HG02759 (cell line): Measurements from ENCODE around the gene ANKS1A.
"Not testable (repeated sequence)": the region's sequence is repeated elsewhere in the genome, so short reads cannot be mapped to it uniquely, and the experiment has no call there.

Source experiments
- ATAC-seq: cut with Tn5 transposase; IDR thresholded peaks from one replicate; pipeline ENCODE4 v1.9.1; 2021; ENCODE audit warnings: mild to moderate bottlenecking, moderate library complexity; ENCODE audit not compliant: unreplicated experiment

ANKS1A gene

DNA sequence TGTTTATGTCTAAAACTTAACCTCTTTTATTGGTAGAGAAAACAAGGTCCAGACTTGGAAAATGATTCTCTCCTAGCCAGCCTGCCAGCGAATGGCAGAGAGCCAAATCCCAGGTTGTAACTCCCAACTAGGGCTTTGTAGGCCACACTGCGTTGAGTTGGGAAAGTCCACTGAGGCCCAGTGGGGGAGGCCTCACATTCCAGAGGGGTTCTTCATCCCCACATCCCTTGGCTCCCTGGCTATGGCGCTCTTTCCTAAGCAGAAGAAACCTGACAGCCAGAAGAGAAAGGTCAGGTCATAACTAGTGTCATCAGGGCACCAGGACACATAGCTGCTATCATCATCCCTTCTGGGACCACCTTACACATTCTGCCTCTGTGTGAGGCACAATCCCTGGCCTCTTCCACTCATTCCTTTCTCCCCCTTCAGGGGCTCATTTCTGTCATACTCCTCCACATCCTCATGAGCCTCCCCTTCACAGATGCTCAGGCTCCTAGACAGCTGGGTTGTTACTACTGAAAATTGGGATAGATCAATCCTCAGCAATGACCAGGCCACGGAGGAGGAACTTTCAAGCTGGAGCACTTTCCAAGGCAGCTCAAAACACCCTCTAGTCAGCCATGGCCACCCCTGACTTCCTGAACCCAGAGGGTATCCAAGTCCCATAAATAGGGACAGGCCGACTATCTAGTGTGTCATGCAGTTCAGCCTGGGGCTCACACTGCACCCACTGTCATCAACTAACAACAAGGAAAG is 203.5 kb downstream of the ANKS1A start:
- no peak for ATAC-seq

DNA sequence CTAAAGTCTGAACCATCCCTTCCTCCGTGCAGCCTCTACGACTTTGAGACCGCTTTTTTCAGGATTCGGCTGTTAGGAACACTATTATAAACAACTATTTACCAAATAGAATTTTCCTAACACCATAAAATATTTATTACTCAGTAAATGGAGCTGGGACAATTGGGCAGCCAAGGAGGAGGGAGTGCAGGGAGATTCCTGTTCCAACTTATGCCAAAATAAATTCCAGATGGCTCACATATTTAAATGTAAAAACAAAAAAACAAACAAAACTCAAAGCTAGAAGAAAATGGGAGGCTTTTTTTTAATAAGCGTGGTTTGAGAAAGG is 204.0 kb downstream of the ANKS1A start:
- ATAC-seq: no peak

DNA sequence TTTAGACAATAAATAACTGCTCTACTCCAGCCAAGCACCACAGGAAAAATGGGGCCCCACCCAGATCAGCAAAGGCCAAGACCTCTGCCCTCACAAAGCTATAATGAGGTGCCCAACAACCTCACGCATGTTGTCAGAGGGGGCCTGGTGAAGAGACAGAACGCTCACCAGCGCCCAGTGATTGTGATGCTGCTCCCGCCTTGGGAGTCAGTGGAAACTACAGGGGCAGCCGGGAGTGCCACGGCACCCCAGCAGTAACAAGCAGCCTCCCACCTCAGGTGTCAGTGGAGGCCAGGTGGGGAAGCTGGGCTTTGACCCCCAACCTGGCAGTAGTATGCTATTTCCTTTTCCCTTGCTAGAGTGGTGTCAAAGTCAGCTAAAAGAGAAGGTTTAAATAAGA is 204.7 kb downstream of the ANKS1A start:
- ATAC-seq: no peak

DNA sequence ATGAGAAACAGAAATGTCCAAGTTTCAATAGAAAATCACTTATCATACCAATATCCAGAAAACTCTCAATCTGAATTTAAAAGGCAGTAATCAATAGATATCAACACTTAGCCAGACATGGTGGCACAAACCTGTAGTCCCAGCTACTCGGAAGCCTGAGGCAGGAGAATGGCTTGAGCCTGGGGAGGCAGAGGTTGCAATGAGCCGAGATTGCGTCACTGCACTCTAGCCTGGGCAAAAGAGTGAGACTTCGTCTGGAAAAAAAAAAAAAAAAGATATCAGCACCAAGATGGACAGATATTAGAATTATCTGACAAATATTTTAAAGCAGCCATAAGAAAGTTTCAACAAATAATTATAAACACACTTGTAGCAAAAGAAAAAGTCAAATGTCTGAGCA is 205.1 kb downstream of the ANKS1A start:
- ATAC-seq: no peak

DNA sequence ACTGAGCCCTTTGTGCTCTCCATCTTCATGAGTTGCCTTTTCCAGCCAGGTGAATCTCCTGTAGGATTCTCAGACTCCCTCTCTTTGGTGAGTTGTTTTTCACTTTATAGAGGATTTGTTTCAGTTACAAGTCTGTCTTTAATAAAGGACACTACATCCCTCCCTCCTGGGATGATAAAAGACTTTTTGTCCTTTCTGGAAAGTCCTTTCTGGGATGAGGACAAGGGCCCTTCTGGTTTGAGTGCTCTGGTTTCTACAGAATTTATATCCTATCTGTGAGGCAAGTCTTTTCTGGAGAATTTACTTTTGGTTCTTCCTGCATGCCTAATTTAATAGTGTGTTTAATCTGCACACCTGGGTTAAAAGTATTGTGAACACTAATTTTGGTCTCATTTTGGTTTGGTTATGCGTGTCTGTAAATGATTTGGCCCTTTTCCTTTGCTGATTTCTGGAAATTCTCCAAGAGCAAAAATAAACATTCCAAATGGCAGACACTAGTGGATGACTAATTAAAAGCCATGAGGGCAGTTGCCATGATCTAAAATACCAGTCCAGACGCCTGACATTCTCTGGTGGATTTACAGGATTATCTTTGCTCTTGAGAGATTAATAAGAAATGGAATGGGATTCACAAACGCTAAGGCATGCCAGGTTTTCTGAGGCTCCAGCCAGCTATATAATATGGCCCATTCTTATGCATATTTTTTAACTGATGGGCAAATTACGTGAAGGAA is 207.2 kb downstream of the ANKS1A start:
- no peak for ATAC-seq

DNA sequence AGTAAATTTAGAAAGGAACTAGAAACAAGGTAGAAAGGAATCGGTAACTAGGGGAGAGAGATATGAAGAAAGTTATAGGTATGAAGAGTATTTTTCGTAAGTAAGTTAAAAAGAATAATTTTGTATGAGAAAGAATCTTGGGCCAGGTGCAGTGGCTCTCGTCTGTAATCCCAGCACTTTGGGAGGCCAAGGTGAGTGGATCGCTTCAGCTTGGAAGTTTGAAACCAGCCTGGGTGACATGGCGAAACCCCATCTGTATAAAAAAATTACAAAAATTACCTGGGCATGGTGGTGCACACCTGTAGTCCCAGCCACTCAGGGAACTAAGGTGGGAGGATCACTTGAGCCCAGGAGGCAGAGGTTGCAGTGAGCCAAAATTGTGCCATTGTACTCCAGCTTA is 210.1 kb downstream of the ANKS1A start:
- no peak for ATAC-seq

DNA sequence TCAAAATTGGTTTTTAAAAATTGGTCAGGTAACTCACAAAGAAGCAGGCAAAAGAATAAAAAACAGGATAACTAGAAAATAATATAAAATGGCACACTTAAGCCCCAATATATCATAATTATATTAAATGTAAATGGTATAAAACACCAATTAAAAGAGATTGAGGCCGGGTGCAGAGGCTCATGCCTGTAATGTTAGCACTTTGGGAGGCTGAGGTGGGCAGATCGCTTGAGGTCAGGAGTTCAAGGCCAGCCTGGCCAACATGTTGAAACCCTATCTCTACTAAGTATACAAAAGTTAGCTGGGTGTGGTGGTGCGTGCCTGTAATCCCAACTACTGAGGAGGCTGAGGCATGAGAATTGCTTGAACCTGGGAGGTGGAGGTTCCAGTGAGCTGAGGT is 216.0 kb downstream of the ANKS1A start:
- no peak for ATAC-seq

DNA sequence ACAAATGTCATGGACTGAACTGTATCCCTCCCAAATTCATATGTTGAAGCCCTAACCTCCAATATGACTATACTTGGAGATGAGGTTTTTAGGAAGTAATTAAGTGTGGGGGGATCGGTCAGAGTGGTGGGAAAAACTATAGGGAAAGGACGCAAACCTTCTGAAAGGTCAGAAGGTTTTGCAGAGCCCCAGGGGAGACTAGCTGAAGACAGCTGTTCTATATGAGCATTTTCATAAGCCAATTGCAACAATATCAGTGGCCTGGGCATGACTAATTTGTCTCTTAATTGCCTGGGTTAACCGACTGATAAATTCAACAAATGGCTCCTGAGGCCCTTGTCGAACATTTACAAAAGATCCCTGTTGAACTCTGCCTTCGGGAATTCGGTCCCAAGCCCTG is 217.0 kb downstream of the ANKS1A start:
- ATAC-seq: not testable (repeated sequence)

DNA sequence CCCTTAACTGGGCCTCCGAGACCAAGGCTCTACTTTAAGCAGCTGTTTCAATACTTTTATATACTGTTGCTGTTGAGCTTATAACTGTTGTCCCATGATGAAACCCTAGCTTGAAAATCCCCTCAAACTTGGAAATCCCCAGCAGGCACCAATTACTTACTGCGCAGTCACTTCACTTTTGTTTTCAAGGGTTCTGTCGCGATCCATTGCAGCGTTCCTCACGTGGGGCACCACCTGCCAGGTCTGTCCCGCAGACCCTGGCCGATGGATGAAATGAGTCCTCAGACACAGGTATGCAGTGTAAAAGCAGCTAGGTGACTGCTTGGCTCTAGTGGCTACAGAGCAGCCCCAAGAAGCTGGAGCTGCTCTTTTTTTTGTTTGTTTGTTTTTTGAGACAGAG is 218.2 kb downstream of the ANKS1A start:
- not testable (repeated sequence) for ATAC-seq

DNA sequence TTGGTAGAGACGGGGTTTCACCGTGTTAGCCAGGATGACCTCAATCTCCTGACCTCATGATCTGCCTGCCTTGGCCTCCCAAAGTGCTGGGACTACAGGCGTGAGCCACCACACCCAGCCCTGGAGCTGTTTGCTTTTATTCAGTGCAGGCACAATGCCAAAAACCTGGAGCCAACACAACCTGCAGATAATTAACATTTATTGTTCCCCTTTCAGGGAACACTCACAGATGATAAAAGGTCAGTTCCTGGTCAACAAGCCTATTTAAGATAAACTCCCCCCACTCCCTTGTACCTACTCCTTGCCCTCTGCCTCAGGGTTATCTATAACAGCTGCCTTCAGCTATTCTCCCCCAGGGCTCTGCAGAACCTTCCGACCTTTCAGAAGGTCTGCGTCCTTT is 218.7 kb downstream of the ANKS1A start:
- not testable (repeated sequence) for ATAC-seq

DNA sequence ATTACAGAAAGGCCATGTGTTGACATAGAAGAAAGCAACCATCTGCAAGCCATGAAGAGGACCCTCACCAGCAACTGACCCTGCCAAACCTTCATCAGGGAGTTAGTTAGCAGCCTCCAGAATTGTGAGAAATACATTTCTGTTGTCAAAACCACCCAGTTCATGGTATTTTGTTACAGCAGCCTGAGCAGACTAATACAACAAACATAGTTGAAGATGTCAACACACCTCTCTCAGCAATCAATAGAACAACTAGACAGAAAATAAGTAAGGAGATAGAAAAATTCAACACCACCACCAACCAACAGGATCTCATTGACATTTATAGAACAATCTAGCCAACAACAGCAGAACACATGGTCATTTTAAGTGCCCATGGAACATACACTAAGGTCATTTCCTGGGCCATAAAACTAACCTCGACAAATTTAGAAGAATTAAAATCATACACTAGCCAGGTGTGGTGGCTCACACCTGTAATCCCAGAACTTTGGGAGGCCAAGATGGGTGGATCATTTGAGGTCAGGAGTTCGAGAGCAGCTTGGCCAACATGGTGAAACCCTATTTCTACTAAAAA is 219.3 kb downstream of the ANKS1A start:
- ATAC-seq: no peak

DNA sequence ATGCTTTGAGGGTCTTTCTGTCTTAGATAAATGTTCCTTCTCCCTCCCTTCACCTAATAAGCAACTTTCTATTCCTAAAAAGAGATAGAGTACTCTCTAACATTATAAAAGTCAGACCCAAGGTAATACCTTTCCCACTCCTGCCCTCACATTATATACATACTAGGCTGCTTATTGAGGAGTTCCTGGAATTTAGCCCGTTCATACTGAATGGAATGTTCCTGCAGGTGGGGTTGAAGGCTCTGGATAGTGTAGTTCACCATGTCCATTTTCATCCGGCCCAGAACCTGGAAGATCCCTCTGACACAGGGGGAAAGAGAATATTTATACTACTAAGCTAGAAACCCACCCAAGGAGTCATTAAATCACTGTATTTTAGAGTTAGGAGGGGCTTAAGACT is 231.7 kb downstream of the ANKS1A start:
- no peak for ATAC-seq

DNA sequence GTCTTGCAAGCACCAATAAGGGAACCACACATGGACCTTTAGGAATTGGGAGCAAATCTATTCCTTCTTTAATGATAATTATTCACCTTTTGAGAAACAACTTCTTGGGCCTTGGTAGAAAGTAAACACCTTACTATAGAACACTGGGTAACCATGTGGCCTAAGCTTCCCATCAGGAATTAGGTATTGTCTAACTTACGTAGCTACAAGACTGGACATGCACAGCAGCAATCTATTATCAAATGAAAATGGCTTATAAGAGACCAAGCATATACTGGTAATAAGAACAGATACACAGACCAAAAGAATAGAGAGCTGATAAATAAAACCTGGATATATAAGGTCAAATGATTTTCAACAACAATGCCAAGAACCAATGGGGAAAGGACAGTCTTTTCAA is 235.3 kb downstream of the ANKS1A start:
- no peak for ATAC-seq

DNA sequence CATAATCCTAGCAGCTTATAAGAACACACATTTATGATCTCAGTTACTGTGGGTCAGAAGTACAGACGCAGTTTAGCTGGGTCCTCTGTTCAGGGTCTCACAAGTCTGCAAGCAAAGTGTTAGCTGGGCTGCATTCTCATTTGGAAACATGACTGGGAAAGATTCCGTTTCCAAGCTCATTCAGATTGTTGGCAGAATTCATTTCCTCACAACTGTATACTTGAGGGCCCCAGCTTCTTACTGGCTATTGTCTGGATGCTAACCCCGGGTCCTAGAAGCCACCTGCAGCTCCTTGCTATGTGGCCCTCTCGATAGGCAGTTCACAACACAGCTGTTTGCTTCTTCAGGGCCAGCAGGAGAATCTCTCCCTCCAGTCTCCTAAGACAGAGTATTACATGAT is 239.0 kb downstream of the ANKS1A start:
- ATAC-seq: no peak

DNA sequence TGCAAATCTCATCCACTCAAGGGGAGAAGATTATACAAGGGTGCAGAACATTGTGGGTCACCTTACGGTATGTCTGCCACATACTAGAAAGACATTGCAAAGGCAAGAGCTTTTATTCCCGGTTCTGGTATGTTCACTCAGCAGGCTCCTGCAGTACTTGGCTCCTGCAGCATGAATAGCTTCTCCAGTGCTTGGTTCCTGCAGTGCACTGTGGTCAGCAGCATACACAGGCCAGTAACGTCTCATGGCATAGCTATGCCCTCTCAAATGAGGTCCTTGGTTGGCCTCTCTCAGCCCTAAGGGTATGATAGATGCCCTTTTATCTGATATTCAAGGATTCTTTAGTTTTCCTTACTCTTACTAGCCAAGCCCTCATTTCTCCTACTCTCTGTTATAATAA is 239.4 kb downstream of the ANKS1A start:
- no peak for ATAC-seq

DNA sequence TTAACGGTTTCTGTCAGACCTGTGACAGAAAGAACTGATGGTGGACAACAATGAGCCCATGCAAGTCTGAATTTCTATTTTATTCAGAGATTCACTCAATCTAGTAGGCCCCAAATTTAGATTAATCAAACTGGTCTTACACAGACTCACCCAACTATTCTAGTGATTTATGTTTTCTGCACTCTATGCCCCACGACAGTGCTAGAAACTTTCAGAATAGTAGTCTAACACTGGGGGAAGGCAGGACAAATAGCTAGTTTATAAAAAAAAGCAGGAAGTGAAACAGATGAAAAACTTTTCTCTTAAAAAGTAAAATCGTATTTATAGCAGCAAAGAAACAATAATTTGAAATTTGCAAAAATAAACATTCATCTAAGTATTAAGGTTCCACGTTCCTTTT is 247.1 kb downstream of the ANKS1A start:
- ATAC-seq: no peak

DNA sequence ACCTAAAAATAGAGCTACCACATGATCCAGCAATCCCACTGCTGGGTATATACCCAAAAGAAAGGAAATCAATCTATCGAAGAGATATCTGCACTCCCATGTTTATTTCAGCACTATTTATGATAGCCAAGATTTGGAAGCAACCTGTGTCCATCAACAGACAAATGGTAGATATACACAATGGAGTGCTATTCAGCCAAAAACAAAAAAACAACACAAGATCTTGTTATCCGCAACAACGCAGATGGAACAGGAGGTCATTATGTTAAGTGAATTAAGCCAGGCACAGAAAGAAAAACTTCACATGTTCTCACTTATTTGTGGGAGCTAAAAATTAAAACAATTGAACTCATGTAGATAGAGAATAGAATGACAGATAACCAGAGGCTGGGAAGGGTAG is 249.1 kb downstream of the ANKS1A start:
- ATAC-seq: not testable (repeated sequence)

DNA sequence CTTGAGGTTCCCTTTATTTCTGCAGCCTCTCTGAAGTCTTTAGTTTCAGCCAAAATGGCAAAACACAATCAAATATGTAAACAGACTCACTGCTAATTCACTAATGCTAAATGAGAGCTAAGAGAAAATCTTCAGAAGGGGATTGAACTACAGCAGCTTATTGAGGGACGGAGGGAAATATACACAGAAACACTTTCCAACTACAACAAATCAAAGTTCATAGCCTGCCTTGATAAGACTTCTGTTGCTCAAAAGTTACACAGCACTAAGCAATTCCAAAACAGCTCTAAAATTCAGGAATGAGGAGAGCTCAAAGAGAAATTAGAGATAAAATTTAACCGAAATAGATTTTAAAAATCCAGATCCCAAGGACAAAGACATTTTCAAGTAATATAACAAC is 250.4 kb downstream of the ANKS1A start:
- ATAC-seq: no peak

DNA sequence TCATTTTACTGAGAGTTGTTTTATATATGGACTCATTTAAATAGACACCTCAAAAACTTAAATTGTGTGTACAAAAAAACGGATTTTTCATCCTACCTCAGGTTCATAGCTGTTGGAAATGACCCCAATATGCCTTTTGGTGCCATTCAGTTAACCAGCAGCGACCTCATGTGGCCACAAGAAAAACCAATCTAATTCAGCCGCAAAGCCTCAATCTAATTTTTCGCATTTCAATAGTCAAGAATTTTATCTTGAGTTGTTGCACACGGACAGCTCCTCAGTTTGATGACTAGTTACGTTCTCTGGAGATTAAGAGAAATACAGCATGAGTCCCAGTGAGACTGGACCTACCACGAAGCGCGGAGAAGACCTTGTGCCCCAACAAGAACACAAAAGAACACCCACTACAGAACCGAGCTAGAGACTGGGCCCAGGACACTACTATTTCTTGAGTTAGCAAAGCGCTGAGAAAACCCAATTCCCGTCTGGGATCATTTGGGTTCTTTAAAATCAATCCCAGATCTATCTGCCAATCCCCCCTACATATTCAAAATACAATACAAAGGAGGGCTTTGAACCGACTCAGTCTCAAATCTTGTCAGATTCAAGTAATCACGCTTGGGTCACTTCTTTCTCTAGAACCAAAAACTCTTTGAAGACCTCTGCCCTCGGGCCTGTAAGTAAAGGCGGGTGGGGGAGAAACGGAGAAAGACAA is 251.0 kb downstream of the ANKS1A start:
- no peak for ATAC-seq

DNA sequence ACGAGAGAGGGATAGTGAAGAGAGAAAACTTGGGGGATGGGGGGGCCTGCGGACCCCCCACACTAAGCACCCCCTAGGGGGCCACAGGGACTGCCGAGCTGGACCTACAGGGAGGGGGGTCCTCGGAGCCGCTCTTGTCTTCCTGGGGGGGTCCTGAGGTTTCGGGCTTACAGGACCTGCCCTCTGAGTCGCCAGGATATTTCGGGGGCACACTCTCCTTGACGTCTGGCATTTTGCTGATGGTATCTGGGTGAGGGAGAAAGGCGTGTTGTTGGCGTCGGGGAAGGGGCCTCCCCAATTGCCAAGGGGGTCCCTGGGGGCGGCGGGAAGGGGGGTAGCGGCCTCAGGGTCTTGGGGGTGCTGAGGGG is 251.6 kb downstream of the ANKS1A start:
- ATAC-seq: no peak
